T-helper 2 cell treated with Interferon-gamma antibody and Interleukin-4, amounts not matched to agents 5 μg/mL and 100 μg/mL, for 36 hours (primary cell): Measurements from ENCODE around the gene LYG1.

Experiments used
- DNase-seq: peaks from one replicate; pipeline ENCODE4 v3.0.0; 2021; ENCODE audit warnings: low spot score
- H3K27ac Mint-ChIP-seq: one replicate; pipeline ENCODE4 v1.8.0; 2021; ENCODE audit warnings: mild to moderate bottlenecking, mixed read lengths
- H3K27me3 Mint-ChIP-seq: one replicate; pipeline ENCODE4 v1.8.0; 2021; ENCODE audit warnings: low read depth, mixed read lengths
- H3K36me3 Mint-ChIP-seq: one replicate; pipeline ENCODE4 v1.8.0; 2021; ENCODE audit warnings: low read depth, mixed read lengths
- H3K4me1 Mint-ChIP-seq: one replicate; pipeline ENCODE4 v1.8.0; 2021; ENCODE audit warnings: low read depth, mixed read lengths
- H3K4me3 Mint-ChIP-seq: one replicate; pipeline ENCODE4 v1.8.0; 2022; ENCODE audit warnings: mild to moderate bottlenecking, moderate library complexity, mixed read lengths
- H3K9me3 Mint-ChIP-seq: one replicate; pipeline ENCODE4 v1.8.0; 2021; ENCODE audit warnings: mixed read lengths

Gene LYG1

GRCh38 chr2:99249951-99250350 lies 51.0 kb downstream of the LYG1 start:
- H3K27ac Mint-ChIP-seq = no peak overlapping the region
- no peaks in the 10 kb centered on the region for H3K4me1 Mint-ChIP-seq
- H3K36me3 Mint-ChIP-seq = no peaks in the 10 kb centered on the region
- DNase-seq = no peak
- no peaks in the 10 kb centered on the region for H3K27me3 Mint-ChIP-seq
- H3K9me3 Mint-ChIP-seq = no peaks in the 10 kb centered on the region
- H3K4me3 Mint-ChIP-seq = no peak overlapping the region

GRCh38 chr2:99242151-99242550 lies 58.8 kb downstream of the LYG1 start:
- no peak for DNase-seq
- H3K4me3 Mint-ChIP-seq = no peak overlapping the region
- no peaks in the 10 kb centered on the region for H3K9me3 Mint-ChIP-seq
- H3K36me3 Mint-ChIP-seq = no peaks in the 10 kb centered on the region
- no peaks in the 10 kb centered on the region for H3K4me1 Mint-ChIP-seq
- H3K27ac Mint-ChIP-seq = no peak overlapping the region
- H3K27me3 Mint-ChIP-seq = no peaks in the 10 kb centered on the region

- Mint-ChIP-seq H3K27ac (no peak overlapping the region), H3K27me3 (no peaks in the 10 kb centered on the region), H3K4me1 (no peaks in the 10 kb centered on the region), H3K4me3 (no peak overlapping the region), H3K9me3 (no peaks in the 10 kb centered on the region), H3K36me3 (no peaks in the 10 kb centered on the region)
- DNase-seq = no peak
Observed at GRCh38 chr2:99240431-99240830, 60.6 kb downstream of the LYG1 start.

- Mint-ChIP-seq H3K4me3 (no peak overlapping the region), H3K36me3 (no peaks in the 10 kb centered on the region), H3K4me1 (no peaks in the 10 kb centered on the region), H3K27me3 (no peaks in the 10 kb centered on the region), H3K9me3 (no peaks in the 10 kb centered on the region), H3K27ac (no peak overlapping the region)
- no peak for DNase-seq
Observed at GRCh38 chr2:99238599-99238998, 62.4 kb downstream of the LYG1 start.
